Measurements from ENCODE around the gene SHFL.

The SHFL gene

DNA sequence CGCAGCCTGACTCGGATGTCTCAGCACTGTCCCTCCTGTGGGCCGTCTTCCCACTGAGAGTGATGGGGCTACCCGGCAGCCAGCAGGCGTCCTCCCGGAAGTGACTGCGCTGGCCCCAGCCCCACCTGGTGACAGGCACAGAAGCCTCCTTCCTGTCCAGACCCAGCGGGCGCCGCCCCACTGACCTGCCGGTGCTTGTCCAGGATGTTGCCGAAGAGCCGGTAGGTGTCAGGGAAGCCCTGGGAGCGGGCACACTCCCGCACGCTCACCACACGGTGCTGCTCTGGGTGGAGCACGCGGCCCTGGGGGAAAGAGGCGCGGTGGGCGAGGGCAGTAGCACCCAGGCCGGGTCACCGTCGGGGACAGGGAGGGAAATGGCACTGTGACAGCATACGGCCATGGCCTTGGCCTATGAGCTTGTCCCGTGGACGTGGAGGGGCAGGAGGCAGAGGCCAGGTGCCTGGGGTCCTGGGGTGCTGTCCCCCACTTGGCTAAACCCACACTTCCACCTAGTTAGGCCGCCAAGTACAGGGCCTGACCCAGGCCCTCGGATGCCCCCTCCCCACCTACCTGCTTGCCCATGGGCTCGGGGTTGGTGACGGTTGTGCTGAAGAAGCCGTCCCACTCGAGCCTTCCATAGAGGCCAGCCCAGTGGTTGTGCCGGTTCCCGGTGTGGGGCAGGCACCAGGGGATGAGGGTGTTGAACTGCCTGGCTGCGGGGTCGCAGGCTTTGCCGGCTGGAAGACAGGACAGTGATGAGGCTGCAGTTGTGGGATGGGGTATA, 49.6 kb downstream of the SHFL start:
- DNase-seq, result no peak

DNA sequence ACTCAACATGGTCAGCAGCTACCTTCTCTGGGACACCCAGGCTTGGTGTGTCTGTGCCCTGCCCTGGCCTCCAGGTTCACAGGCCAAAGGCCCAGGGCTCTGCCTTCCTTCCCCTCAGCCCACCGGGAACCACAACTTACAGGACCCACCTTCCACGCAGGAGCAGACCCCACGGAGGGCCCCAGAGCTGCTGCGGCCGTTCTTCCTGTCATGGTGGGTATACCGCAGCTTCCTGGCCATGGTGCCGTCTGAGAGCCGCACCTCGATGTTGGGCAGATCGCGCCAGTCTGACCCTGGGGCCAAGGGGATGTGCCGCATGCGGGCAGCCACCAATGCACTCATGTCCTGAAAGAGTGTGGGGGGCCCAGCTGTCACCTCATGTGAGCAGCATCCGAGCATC, 50.8 kb downstream of the SHFL start:
- no peak for DNase-seq

DNA sequence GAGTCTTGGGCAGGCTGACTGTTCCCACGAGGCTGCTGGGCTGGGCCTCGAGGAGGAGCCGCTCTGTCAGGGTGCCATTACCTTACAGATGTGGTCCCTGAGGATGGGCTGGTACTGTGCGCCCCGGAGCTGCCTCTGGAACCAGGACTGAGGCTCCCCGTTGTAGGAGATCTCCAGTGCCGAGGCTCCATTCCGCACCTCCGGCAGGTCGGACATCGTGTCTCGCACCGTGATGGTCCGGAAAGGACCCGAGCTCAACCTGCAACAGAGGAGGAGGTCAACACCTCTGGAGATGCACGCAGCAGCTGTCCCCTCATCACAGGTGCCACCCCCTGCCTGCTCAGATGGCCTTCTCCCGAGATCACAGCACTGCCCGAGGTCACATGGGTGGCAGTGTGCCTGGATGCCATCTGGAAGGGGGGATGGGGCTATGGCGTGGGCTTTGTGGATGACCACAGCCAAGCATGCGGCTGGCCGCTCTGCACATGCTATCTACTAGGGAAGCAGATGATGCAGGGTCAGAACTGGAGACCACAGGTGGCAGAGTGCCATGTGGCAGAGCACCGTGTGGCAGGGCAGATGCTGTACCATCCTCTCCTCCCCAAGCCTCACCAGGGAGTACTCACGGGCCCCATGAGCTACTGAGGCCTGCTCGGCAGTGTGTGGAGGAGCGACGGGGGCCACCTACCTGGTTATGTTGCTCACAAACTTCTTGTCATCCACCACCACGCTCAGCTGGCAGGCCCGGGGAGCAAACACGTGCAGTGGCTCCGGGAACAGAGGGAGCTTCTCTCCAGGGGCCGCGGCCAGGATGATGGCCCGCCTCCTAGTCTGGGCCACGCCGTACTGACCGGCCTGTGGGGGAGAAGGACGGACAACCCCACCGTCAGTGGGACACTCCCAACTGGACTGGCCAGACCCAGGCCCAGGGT, 51.9 kb downstream of the SHFL start:
- no peak for DNase-seq

DNA sequence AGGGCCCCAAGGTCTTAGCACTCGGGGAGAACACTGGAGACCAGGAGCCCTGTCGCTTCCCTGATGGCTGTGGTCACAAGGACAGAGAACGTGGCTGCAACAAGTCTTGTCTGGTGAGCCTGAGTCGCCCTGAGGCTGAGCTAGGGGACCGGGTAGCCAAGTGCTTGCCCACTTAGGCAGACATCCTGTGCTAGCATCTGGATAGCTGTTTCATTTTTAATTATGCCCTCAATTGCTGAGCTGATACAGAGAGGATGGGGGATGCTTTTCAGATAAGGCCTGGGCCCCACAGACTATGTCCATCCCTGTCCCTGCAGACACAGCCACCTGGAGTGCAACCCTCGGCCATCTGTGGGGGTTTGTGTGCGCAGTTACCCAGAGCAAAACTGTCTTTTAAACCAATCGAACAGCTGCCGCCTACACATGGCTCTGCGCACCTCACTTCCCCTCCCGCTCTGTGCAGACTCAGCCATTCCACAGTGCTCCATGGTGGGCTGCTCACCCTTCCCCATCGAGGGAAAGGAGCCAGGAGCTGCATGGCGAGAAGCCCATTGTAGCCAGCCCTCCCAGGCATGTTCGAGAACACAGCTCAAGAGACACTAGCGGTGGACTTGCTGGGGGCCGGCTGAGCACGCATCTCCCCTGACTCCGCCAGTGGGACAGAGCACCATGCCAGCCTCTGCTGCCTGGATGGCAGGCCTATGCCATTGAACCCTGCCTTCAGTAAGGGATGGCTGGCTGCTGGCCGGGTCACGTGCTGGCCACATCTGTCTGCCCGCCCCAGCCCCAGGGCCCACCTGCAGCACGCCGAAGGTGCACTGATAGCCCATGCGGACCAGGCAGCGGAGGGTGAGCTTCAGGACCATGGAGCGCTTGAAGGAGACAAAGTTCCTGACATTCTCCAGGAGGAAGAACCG, 53.0 kb downstream of the SHFL start:
- no peak for DNase-seq

DNA sequence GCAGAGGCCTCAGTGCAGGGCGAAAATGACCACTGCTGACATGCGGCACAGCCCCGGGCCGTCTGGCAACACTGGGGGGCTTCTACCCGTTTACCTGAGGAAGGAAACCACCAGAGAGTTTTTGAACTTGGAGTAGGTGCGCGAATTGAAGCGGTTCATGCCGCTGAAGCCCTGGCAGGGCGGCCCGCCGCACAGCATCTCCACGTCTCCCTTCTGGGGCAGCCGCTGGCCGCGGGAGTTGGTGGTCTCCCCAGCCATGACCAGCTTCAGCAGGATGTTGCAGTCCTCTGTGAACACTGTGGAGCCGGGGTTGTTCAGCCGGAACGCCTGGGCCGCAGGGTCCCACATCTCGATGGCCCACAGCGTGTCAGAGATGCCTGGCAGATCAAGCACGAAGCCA, 53.8 kb downstream of the SHFL start:
- DNase-seq, result no peak

DNA sequence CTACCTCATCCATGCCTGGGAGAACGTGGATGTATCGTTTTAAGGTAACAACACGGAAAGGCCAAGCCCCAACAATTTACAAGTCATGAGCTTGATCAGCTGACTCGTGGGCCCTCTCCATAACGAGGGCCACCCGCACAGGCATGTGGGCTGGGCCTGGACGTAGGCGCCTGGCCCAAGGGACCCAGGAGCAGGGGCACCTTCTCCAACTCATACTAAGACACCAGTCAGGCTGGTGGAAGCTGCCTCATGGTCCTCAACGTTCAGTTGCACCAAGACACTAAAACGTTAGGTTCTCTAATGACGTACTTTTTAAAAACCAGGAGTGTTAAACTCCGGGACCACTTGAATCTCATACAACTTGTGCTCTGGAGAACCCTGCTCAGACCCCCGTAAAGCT, 55.4 kb downstream of the SHFL start:
- no peak for DNase-seq

DNA sequence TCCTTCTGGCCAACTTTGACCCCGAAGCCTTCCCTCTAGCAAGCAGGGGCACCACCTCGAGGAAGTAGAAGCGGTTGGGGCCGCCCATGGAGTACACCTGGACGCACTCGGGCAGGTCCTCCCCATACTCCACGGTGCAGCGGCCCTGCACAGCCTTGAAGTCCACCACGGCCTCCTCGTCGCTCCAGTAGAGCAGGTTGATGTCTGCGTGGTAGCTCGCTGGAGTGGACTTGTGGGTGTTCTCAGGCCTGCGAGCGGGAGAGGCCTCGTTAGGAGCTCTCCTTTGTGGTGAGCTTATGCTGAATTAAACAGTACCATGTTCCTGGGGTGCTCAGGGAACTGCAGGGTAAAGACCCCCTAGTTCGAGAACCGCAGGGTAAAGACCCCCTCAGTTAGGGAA, 55.9 kb downstream of the SHFL start:
- no peak for DNase-seq
